ENCODE data around the gene PLA2G12A. TPM values are rescaled to one million over a fixed set of nuclear protein-coding genes. Genes with fewer than 3 reads are reported as not detected.
A peak's percentile ranks its signal among the peaks of the same experiment; 100 is the strongest.

Gene PLA2G12A
- total RNA-seq, 1 donor from 2014 or later = 17.8 TPM

GRCh38 chr4:109708435-109708834, 21.4 kb downstream of the PLA2G12A start:
- Histone ChIP-seq H3F3A (ENCODE audit: low read depth) (peaks cover 12% of the 10 kb centered on the region), H4K20me1 (ENCODE audit: low read depth) (no peaks in the 10 kb centered on the region), H3K36me3 (no peaks in the 10 kb centered on the region), H3K79me2 (ENCODE audit: low read depth) (no peaks in the 10 kb centered on the region), H3K4me2 (no peak overlapping the region), H3K27me3 (no peaks in the 10 kb centered on the region), H3K9me3 (ENCODE audit: low read depth) (no peaks in the 10 kb centered on the region), H3K4me1 (no peaks in the 10 kb centered on the region), H3K9ac (no peak overlapping the region), H2AFZ (replicated peaks) (no peak overlapping the region), H3K27ac (no peak overlapping the region), H3K4me3 (no peak overlapping the region)
- H3K36me3 Mint-ChIP-seq = peaks cover 2% of the 10 kb centered on the region
- H3K4me3 Mint-ChIP-seq = no peak overlapping the region
- H3K9me3 Mint-ChIP-seq = no peaks in the 10 kb centered on the region
- no peak for TF ChIP-seq EZH2 (IDR thresholded peaks at IDR 0.05)
- TF ChIP-seq EZH2phosphoT487 (IDR thresholded peaks at IDR 0.05) = no peak
- TF ChIP-seq CTCF (IDR thresholded peaks at IDR 0.05) = no peak
- no peak overlapping the region for H3K27ac Mint-ChIP-seq
- peaks cover 2% of the 10 kb centered on the region for H3K27me3 Mint-ChIP-seq (ENCODE audit: insufficient read depth, low read depth)
- DNase-seq (ENCODE audit: low spot score) = no peak
- H3K4me1 Mint-ChIP-seq = peaks cover 5% of the 10 kb centered on the region

- peak overlapping the region; percentile 4 for H3K27ac ChIP-seq
- peak overlapping the region; percentile 79 for H3K27ac Mint-ChIP-seq
Observed at GRCh38 chr4:109703664-109704361, 26.1 kb downstream of the PLA2G12A start.

GRCh38 chr4:109702950-109703663, 26.8 kb downstream of the PLA2G12A start, which contains the start of gene CASP6:
CASP6 (minus strand) TSS chr4:109703445; CDS start chr4:109703395, 50 bp downstream.
- H3K27ac Mint-ChIP-seq = peak within 1 kb of the TSS; percentile 82
- Histone ChIP-seq H3K4me3 (peak within 1 kb of the TSS; percentile 79), H4K20me1 (ENCODE audit: low read depth) (no peaks in the 10 kb centered on the region), H3K4me1 (peaks cover 17% of the 10 kb centered on the region), H3K36me3 (no peaks in the 10 kb centered on the region), H3K27ac (peak within 1 kb of the TSS; percentile 80), H3F3A (ENCODE audit: low read depth) (peaks cover 15% of the 10 kb centered on the region), H3K79me2 (ENCODE audit: low read depth) (peaks cover 43% of the 10 kb centered on the region), H3K9ac (peak within 1 kb of the TSS; percentile 62), H3K9me3 (ENCODE audit: low read depth) (no peaks in the 10 kb centered on the region), H3K27me3 (no peaks in the 10 kb centered on the region), H2AFZ (replicated peaks) (peak within 1 kb of the TSS; percentile 86), H3K4me2 (peak within 1 kb of the TSS; percentile 81)
- H3K4me3 Mint-ChIP-seq = peak within 1 kb of the TSS; percentile 94
- peak; percentile 74 for TF ChIP-seq CTCF (IDR thresholded peaks at IDR 0.05)
- TF ChIP-seq EZH2phosphoT487 (IDR thresholded peaks at IDR 0.05) = no peak
- peak; percentile 91 for DNase-seq (ENCODE audit: low spot score)
- H3K27me3 Mint-ChIP-seq (ENCODE audit: insufficient read depth, low read depth) = peaks cover 10% of the 10 kb centered on the region
- H3K4me1 Mint-ChIP-seq = peaks cover 25% of the 10 kb centered on the region
- peaks cover 13% of the 10 kb centered on the region for H3K36me3 Mint-ChIP-seq
- no peaks in the 10 kb centered on the region for H3K9me3 Mint-ChIP-seq

More at GRCh38 chr4:109703664-109704361, 26.1 kb downstream of the PLA2G12A start:
- Histone ChIP-seq H3K4me3 (peak overlapping the region; percentile 79), H3K4me1 (peaks cover 17% of the 10 kb centered on the region), H3F3A (ENCODE audit: low read depth) (peaks cover 15% of the 10 kb centered on the region), H3K79me2 (ENCODE audit: low read depth) (peaks cover 36% of the 10 kb centered on the region), H3K36me3 (no peaks in the 10 kb centered on the region), H3K4me2 (peak overlapping the region; percentile 81), H3K27me3 (no peaks in the 10 kb centered on the region), H2AFZ (replicated peaks) (peak overlapping the region; percentile 86), H3K9me3 (ENCODE audit: low read depth) (no peaks in the 10 kb centered on the region), H3K9ac (peak overlapping the region; percentile 62), H4K20me1 (ENCODE audit: low read depth) (no peaks in the 10 kb centered on the region)
- DNase-seq (ENCODE audit: low spot score) = no peak
- Mint-ChIP-seq H3K27me3 (ENCODE audit: insufficient read depth, low read depth) (peaks cover 10% of the 10 kb centered on the region), H3K36me3 (peaks cover 10% of the 10 kb centered on the region), H3K9me3 (no peaks in the 10 kb centered on the region), H3K4me1 (peaks cover 25% of the 10 kb centered on the region), H3K4me3 (peak overlapping the region; percentile 94)
- TF ChIP-seq EZH2phosphoT487 (IDR thresholded peaks at IDR 0.05) = no peak
- no peak for TF ChIP-seq CTCF (IDR thresholded peaks at IDR 0.05)
